GM21390 (cell line): Measurements from ENCODE around the gene PTPRN2.

Experiments used
- ATAC-seq: cut with Tn5 transposase; IDR thresholded peaks from one replicate; pipeline ENCODE4 v1.9.1; 2021; ENCODE audit not compliant: unreplicated experiment

Gene PTPRN2

GRCh38 chr7:157799076-157799685 lies 788.4 kb downstream of the PTPRN2 start:
- ATAC-seq, result no peak

- no peak for ATAC-seq
Observed at GRCh38 chr7:157797361-157797760, 790.3 kb downstream of the PTPRN2 start.

- ATAC-seq, result no peak
Observed at GRCh38 chr7:157796846-157797245, 790.8 kb downstream of the PTPRN2 start.

GRCh38 chr7:157795643-157796042 lies 792.0 kb downstream of the PTPRN2 start:
- ATAC-seq, result no peak

- no peak for ATAC-seq
Observed at GRCh38 chr7:157795199-157795598, 792.4 kb downstream of the PTPRN2 start.

GRCh38 chr7:157794746-157795065 lies 792.9 kb downstream of the PTPRN2 start:
- ATAC-seq, result no peak

- no peak for ATAC-seq
Observed at GRCh38 chr7:157793973-157794745, 793.5 kb downstream of the PTPRN2 start.

- ATAC-seq, result no peak
Observed at GRCh38 chr7:157793087-157793353, 794.6 kb downstream of the PTPRN2 start.

GRCh38 chr7:157792241-157793086 lies 795.2 kb downstream of the PTPRN2 start:
- no peak for ATAC-seq

GRCh38 chr7:157791666-157792065 lies 796.0 kb downstream of the PTPRN2 start:
- no peak for ATAC-seq

- ATAC-seq, result no peak
Observed at GRCh38 chr7:157791261-157791660, 796.4 kb downstream of the PTPRN2 start.

GRCh38 chr7:157789942-157790341 lies 797.7 kb downstream of the PTPRN2 start:
- no peak for ATAC-seq

- no peak for ATAC-seq
Observed at GRCh38 chr7:157789094-157789493, 798.5 kb downstream of the PTPRN2 start.

- no peak for ATAC-seq
Observed at GRCh38 chr7:157788573-157788972, 799.0 kb downstream of the PTPRN2 start.

- no peak for ATAC-seq
Observed at GRCh38 chr7:157787275-157787701, 800.3 kb downstream of the PTPRN2 start.

- ATAC-seq, result no peak
Observed at GRCh38 chr7:157786375-157787274, 801.0 kb downstream of the PTPRN2 start.

- ATAC-seq, result no peak
Observed at GRCh38 chr7:157785486-157786186, 802.0 kb downstream of the PTPRN2 start.

GRCh38 chr7:157784979-157785441 lies 802.6 kb downstream of the PTPRN2 start:
- no peak for ATAC-seq

GRCh38 chr7:157784041-157784835 lies 803.4 kb downstream of the PTPRN2 start:
- ATAC-seq, result no peak

GRCh38 chr7:157782041-157782440 lies 805.6 kb downstream of the PTPRN2 start:
- ATAC-seq, result no peak
